Stimulated activated CD8-positive, alpha-beta memory T cell treated with anti-CD3 and anti-CD28 coated beads, Interleukin-2, amount 100 ng/mL, for 48 hours (primary cell): Measurements from ENCODE around the gene NOXO1.
A peak's percentile ranks its signal among the peaks of the same experiment; 100 is the strongest.
"Not testable (repeated sequence)": the region's sequence is repeated elsewhere in the genome, so short reads cannot be mapped to it uniquely, and the experiment has no call there.

Experiments
- DNase-seq, 2 donors: peaks; one replicate each; pipeline ENCODE4 v3.0.0-alpha.2; 2020; ENCODE audit warnings: low read depth in 2 of 2

Gene NOXO1

GRCh38 chr16:1962161-1963153, 18.8 kb downstream of the NOXO1 start:
- DNase-seq: not testable (repeated sequence)

- DNase-seq: no peak
Observed at GRCh38 chr16:1961651-1962067, 19.6 kb downstream of the NOXO1 start.

GRCh38 chr16:1960665-1961630, 20.3 kb downstream of the NOXO1 start:
- DNase-seq: no peak

GRCh38 chr16:1959269-1960039, 21.8 kb downstream of the NOXO1 start, which contains the start of gene NDUFB10:
TSS of gene NDUFB10 (plus strand) at chr16:1959538. CDS start at chr16:1959625, 87 bp downstream.
- peak; percentile 93 to 94 for DNase-seq

GRCh38 chr16:1958715-1959268, 22.5 kb downstream of the NOXO1 start:
- no peak for DNase-seq

- not testable (repeated sequence) for DNase-seq
Observed at GRCh38 chr16:1958143-1958491, 23.2 kb downstream of the NOXO1 start.

- DNase-seq: not testable (repeated sequence)
Observed at GRCh38 chr16:1957434-1958142, 23.7 kb downstream of the NOXO1 start.

- no peak for DNase-seq
Observed at GRCh38 chr16:1953734-1954133, 27.5 kb downstream of the NOXO1 start.

GRCh38 chr16:1950559-1950958, 30.7 kb downstream of the NOXO1 start:
- DNase-seq: no peak

- DNase-seq: no peak
Observed at GRCh38 chr16:1950047-1950446, 31.2 kb downstream of the NOXO1 start.

- no peak for DNase-seq
Observed at GRCh38 chr16:1949507-1949906, 31.8 kb downstream of the NOXO1 start.

- DNase-seq: no peak
Observed at GRCh38 chr16:1947369-1947670, 33.9 kb downstream of the NOXO1 start.

- no peak for DNase-seq
Observed at GRCh38 chr16:1946495-1947368, 34.5 kb downstream of the NOXO1 start.

- no peak for DNase-seq
Observed at GRCh38 chr16:1945559-1946391, 35.5 kb downstream of the NOXO1 start.

GRCh38 chr16:1944612-1945199, 36.6 kb downstream of the NOXO1 start:
- no peak for DNase-seq

- peak; percentile 100 for DNase-seq
Observed at GRCh38 chr16:1942810-1943726, 38.2 kb downstream of the NOXO1 start, which contains the start of gene MSRB1. TSS of gene MSRB1 (minus strand) at chr16:1943199. CDS start at chr16:1943156, 43 bp downstream.
